Stimulated activated CD8-positive, alpha-beta memory T cell treated with anti-CD3 and anti-CD28 coated beads, Interleukin-12 subunit alpha, Interleukin-12 subunit beta, amount 100 ng/mL, for 24 hours (primary cell): ENCODE results near the gene CSNK1G2.
"Not testable (repeated sequence)": the region's sequence is repeated elsewhere in the genome, so short reads cannot be mapped to it uniquely, and the experiment has no call there.

ENCODE experiments used
- DNase-seq: peaks from one replicate; pipeline ENCODE4 v3.0.0-alpha.2; 2020; ENCODE audit errors: extremely low read depth

CSNK1G2 gene

GRCh38 chr19:1988464-1988863, 47.5 kb downstream of the CSNK1G2 start:
- not testable (repeated sequence) for DNase-seq

DNA sequence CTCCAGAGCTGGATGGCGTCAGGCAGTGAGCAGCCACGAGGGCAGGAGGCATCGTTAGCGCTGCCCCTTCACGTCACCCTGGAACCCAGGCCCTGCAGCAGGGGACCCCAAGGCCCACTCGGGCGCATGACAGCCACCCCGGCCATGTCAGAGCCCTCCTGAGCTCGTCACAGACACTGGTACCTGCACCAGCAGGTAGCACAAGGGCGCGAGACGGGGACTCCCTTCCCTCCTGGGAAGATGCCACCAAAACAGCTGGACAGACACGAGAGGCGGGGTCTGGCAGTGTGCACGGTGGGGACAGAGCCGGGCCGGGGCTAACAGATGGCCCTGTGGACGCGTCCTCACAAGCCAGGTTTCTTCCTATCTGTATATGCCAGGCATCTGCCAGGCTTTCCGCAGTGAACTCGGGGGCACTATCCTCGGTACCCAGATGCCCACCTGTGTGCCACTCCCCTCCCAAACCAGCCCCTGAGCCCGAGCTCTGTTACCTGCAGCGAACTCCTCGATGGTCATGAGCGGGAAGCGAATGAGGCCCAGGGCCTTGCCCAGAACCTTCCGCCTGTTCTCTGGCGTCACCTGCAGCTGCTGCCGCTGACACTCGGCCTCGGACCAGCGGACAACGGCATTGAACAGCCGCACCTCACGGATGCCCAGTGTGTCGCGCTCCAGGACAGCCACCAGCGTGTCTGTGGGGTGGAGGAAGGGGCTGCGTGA, 48.7 kb downstream of the CSNK1G2 start:
- no peak for DNase-seq

DNA sequence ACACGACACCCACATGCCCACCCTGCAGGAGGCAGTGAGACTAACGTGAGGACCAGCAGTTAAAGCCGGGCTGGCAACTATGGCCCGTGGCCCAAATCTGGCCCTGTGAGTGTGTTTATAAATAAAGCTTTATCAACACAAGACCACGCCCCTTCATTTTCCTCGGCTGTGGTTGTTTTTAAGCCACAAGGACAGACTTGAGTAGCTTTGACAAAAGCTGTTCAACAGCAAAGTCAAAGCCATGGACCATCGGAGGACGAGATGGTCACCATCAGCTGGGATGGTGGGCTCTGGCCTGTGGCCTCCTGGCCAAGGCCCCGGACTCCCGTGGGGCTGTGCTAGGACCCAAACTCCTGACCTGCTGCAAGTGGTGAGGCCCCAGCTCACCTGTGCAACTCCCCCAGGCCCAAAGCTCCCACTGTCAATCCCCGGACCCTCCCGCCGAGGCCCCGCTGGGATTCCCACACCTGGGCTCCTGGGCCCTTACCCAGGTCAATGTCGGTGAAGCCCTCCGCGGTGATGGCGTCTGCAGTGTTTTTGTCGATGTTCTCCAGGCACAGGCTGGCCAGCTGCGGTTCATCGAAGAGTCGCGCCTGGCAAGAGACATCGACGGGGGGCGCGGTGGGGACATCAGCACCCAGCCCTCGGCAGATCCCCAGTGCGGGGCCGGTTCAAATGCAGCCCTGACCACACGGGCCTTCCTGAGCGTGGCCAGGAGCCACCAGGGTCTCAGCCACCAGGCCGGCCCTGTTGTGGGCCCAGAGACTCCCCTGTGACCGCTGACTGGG, 49.5 kb downstream of the CSNK1G2 start:
- DNase-seq, result no peak

GRCh38 chr19:1991018-1991913, 50.3 kb downstream of the CSNK1G2 start:
- no peak for DNase-seq

GRCh38 chr19:1992759-1993260, 51.8 kb downstream of the CSNK1G2 start:
- DNase-seq, result no peak

DNA sequence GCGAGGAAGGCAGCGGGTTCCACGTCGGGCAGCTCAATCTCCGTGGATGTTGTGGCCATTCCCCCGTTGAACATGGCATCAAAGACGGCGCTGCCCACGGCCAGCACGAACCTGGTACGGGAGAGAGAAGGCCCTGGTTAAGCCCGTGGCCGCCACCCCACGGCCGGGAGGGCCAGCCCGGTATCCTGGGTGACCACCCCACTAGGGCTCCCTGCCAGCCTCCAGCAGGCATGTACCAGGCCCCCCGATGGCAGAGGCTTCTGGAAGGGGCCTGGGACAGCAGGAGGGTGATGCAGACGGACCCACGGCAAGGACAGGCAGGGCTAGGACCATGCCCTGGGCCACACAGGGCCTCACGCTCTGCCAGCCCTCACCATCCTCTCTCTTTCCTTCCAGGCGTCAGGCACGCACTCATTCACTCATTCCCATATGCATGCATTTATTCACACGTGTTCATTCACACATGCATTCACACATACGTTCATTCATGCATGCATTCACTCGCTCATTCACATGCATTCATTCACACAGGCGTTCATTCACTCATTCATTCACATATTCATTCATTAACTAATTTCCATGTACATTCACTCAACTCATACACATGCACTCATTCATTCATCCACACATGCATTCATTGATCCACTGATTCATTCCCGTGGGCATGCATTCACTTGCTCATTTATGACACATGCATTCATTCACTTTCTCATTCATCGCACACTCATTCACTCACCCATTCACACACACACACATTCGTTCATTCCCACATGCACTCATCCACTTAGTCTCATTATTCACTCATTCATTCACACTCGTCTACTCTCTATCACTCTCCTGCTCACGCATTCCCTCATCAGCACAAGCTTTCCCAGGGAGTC, 56.6 kb downstream of the CSNK1G2 start:
- no peak for DNase-seq

- no peak for DNase-seq
These were observed 58.0 kb downstream of the CSNK1G2 start for GRCh38 chr19:1998712-1999708.

DNA sequence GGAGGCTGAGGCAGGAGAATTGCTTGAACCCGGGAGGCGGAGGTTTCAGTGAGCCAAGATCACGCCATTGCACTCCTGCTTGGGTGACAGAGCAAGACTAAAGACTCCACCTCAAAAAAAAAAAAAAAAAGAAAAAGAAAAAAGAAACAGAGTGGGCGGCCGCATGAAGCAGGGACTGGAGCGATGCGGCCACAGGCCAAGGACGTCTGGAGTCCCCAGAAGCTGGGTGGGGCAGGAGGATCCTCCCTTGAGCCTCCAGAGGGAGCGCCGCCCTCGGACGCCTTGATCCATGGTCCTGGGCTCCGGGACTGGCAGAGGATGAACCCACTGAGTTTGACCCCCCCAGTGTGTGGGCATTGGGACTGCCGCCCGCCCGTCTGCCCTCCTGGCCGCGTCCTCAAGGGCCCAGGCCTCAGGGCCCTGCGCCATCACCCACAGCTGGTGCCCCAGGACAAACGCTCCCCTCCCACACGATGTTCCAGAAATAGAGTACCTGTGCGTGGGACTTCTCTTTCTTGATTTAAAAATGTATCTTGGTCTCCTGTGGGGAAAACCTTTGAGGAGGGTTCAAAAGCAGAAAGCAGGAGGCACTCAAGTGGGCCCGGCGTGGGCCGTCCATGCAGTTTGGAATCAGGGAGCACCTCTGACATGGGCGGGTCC, 59.0 kb downstream of the CSNK1G2 start:
- DNase-seq, result no peak

GRCh38 chr19:2003874-2004273, 62.9 kb downstream of the CSNK1G2 start:
- no peak for DNase-seq

DNA sequence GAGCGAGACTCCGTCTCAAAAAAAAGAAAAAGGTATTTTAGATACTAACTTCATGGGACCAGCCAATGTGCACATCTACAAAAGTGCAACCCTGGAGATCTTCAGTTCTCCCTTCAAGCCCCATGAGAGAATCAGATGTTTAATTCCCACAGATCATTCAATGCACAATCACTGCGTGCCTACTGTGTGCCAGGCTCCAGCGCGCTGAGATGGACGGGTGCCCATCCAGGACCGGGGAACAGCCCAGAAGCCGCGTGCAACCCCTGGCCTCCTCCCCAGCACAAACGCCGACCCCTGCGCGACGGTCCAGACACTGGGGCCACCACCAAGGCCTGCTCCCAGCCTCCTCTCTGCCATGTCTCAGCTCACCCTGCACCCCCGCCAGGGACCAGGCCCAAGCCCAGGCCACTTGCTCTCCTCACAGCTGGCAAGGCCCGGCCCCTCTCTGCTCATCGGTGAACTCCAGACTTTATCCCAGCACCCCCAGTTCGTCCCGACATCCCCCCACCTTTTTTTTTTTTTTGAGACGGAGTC, 69.2 kb downstream of the CSNK1G2 start:
- no peak for DNase-seq

- no peak for DNase-seq
These were observed 70.2 kb downstream of the CSNK1G2 start for GRCh38 chr19:2011169-2011568.

DNA sequence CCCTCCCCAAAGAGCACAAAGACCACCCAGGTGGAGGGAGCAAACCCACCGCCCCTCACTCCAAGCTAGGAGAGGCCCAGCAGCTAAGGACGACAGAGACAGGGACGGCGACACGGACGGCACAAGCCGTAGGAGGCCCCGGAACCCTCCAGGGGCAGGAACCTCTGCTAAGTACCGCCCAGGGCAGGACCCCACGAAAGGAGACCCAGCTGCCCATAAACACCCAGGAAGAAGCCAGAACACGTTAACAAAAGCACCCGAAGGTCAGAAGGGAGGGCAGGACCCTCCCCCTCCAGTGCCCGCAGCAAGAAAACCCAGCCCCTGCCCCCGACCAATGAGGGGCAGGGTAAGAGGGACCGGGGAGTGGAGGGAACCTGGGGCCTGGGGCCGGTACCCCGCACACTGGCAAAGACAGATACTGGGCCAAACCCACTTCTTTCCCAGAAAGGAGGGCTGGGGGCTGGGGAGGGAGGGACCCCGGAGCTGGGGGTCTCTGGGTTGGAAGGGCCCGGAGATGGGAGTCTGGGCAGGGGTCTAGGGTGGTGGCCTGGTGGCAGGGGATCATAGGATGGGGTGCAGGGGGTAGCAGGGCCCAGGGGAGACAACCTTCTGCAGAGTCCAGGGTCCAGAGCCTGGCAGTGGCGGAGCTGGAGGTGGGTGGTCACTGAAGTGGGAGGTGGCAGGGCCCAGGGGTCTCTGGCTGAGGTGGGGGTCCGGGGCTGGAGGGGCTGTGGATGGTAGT, 72.1 kb downstream of the CSNK1G2 start:
- DNase-seq, result no peak

- no peak for DNase-seq
These were observed 72.7 kb downstream of the CSNK1G2 start for GRCh38 chr19:2013683-2013961.

GRCh38 chr19:2014131-2014571, 73.2 kb downstream of the CSNK1G2 start:
- no peak for DNase-seq

GRCh38 chr19:2014731-2015607, 74.0 kb downstream of the CSNK1G2 start:
- no peak for DNase-seq

DNA sequence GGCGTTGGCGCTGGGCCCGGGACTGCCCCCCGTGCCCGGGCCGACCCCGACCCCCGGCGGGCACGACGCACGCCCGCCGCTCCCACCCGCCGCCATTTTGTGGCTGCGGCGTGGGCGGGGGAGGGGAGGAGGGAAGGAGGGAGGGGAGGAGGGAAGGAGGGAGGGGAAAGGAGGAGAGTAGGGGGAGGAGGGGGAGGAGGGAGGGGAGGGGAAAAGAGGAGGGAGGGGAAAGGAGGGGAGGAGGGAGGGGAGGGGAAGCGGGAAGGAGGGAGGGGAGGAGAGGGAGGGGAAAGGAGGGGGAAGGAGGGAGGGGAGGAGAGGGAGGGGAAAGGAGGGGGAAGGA, 74.6 kb downstream of the CSNK1G2 start, which contains the start of gene BTBD2:
TSS of gene BTBD2 (minus strand) at position 107 of the 343 bp plus-strand sequence. CDS start at position 96, 11 bp downstream.
- no peak for DNase-seq

DNA sequence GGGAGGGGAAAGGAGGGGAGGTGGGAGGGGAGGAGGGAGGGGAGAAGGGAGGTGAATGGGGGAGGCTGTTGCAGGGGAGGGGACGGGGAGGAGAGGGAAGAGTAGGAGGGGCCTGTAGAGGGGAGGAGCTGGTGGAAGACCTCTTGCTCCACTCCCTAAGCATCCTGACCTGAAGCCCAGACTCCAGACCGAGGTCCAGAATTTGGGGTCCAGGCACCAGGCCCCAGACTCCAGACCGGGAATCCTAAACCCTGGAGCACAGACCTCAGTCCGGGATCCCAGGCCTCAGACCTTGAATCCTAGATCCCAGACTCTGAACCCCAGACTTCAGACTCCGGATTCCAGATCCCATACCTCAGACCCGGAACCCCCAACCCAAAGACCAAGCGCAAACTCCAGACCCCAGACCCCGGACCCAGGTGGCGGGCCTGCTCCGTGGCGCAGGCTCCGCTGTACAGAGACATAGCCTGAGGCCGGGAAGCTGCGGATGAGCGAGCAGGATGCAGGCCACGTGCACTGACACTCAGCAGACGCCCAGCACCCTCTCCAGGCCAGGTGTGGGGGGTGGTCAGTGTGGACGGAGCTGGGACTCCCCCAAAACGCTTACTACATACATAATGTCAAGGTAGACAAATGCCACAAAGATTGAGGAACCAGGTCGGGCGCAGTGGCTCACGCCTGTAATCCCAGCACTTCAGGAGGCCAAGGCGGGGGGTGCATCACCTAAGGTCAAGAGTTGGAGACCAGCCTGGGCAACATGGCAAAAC, 75.3 kb downstream of the CSNK1G2 start:
- DNase-seq, result no peak
